KMS-11 (cell line): ENCODE results near the gene DNAJB2.

Experiments
- H2AFZ ChIP-seq: fragments of 200-600 bp; sonication (generic); 2 replicates; pipeline ENCODE4 v1.6.1; 2016; ENCODE audit warnings: antibody characterized with exemption, mixed run types, low read depth
- H3K27ac ChIP-seq: fragments of 200-600 bp; sonication (generic); 2 replicates; pipeline ENCODE4 v1.6.1; 2016; ENCODE audit warnings: mild to moderate bottlenecking, mixed run types
- H3K27me3 ChIP-seq: fragments of 200-600 bp; sonication (generic); 2 replicates; pipeline ENCODE4 v1.6.1; 2017; ENCODE audit warnings: mild to moderate bottlenecking, low read depth, mixed run types, moderate library complexity; ENCODE audit not compliant: insufficient read depth
- H3K36me3 ChIP-seq: fragments of 200-600 bp; sonication (generic); 2 replicates; pipeline ENCODE4 v1.6.1; 2017; ENCODE audit warnings: mild to moderate bottlenecking, mixed run types; ENCODE audit not compliant: insufficient read depth
- H3K4me1 ChIP-seq: fragments of 200-600 bp; sonication (generic); 2 replicates; pipeline ENCODE4 v1.6.1; 2016; ENCODE audit warnings: mild to moderate bottlenecking, low read depth, mixed run types; ENCODE audit not compliant: poor library complexity, severe bottlenecking
- H3K4me2 ChIP-seq: fragments of 200-600 bp; sonication (generic); 2 replicates; pipeline ENCODE4 v1.7.0; 2016; ENCODE audit warnings: mild to moderate bottlenecking, mixed run types
- H3K4me3 ChIP-seq: fragments of 200-600 bp; sonication (generic); IDR thresholded peaks from 2 replicates; pipeline ENCODE4 v1.6.1; 2017; ENCODE audit warnings: low read depth, low read length, mixed read lengths; ENCODE audit not compliant: insufficient read depth
- H3K79me2 ChIP-seq: fragments of 200-600 bp; sonication (generic); 2 replicates; pipeline ENCODE4 v1.6.1; 2016; ENCODE audit warnings: low read depth, mixed run types; ENCODE audit not compliant: insufficient read depth
- H3K9ac ChIP-seq: fragments of 200-600 bp; sonication (generic); 2 replicates; pipeline ENCODE4 v1.6.1; 2016; ENCODE audit warnings: mild to moderate bottlenecking, mixed run types
- H4K20me1 ChIP-seq: fragments of 200-600 bp; sonication (generic); 2 replicates; pipeline ENCODE4 v1.6.1; 2016; ENCODE audit warnings: mild to moderate bottlenecking, mixed run types; ENCODE audit not compliant: insufficient read depth
- CTCF ChIP-seq: fragments of 200-600 bp; sonication (generic); conservative IDR thresholded peaks from 2 replicates; pipeline ENCODE4 v1.6.1; 2017; ENCODE audit warnings: low read depth, mild to moderate bottlenecking, antibody characterized with exemption, low read length, moderate library complexity, mixed read lengths

Gene DNAJB2

GRCh38 chr2:219251656-219252055 lies 27.5 kb upstream of the DNAJB2 start:
- Histone ChIP-seq H2AFZ (no peak overlapping the region), H3K27ac (no peak overlapping the region), H3K36me3 (no peaks in the 10 kb centered on the region), H3K4me1 (peaks cover 22% of the 10 kb centered on the region), H3K79me2 (peaks cover 6% of the 10 kb centered on the region; the same call in 1 of the 2 replicates), H4K20me1 (no peaks in the 10 kb centered on the region), H3K27me3 (peaks cover 22% of the 10 kb centered on the region; the same call in 1 of the 2 replicates), H3K4me2 (no peak overlapping the region; the same call in 1 of the 2 replicates), H3K4me3 (no peak overlapping the region), H3K9ac (no peak overlapping the region)
- TF ChIP-seq CTCF = no peak

GRCh38 chr2:219252084-219252483 lies 27.1 kb upstream of the DNAJB2 start:
- Histone ChIP-seq H3K9ac (no peak overlapping the region), H3K4me1 (peaks cover 22% of the 10 kb centered on the region), H3K4me3 (no peak overlapping the region), H4K20me1 (no peaks in the 10 kb centered on the region), H2AFZ (no peak overlapping the region), H3K36me3 (no peaks in the 10 kb centered on the region), H3K27me3 (peaks cover 22% of the 10 kb centered on the region; the same call in 1 of the 2 replicates), H3K27ac (no peak overlapping the region), H3K4me2 (peak overlapping the region; percentile 85), H3K79me2 (peaks cover 6% of the 10 kb centered on the region; the same call in 1 of the 2 replicates)
- TF ChIP-seq CTCF = no peak

- Histone ChIP-seq H3K79me2 (peaks cover 6% of the 10 kb centered on the region; the same call in 1 of the 2 replicates), H3K4me1 (peaks cover 22% of the 10 kb centered on the region), H3K27ac (peak overlapping the region; percentile 56; the same call in 1 of the 2 replicates), H3K27me3 (peaks cover 22% of the 10 kb centered on the region; the same call in 1 of the 2 replicates), H3K36me3 (no peaks in the 10 kb centered on the region), H3K4me3 (peak overlapping the region; percentile 80), H3K4me2 (peak overlapping the region; percentile 85), H3K9ac (peak overlapping the region; percentile 77; the same call in 1 of the 2 replicates), H4K20me1 (no peaks in the 10 kb centered on the region), H2AFZ (peak overlapping the region; percentile 64)
- no peak for TF ChIP-seq CTCF
Observed at GRCh38 chr2:219252570-219252899, 26.6 kb upstream of the DNAJB2 start.

- Histone ChIP-seq H3K9ac (peak within 1 kb of the TSS; percentile 77), H3K27me3 (peaks cover 22% of the 10 kb centered on the region; the same call in 1 of the 2 replicates), H3K79me2 (peaks cover 6% of the 10 kb centered on the region; the same call in 1 of the 2 replicates), H4K20me1 (no peaks in the 10 kb centered on the region), H3K4me1 (peaks cover 22% of the 10 kb centered on the region), H3K4me2 (peak within 1 kb of the TSS; percentile 85), H3K4me3 (peak within 1 kb of the TSS; percentile 80), H3K36me3 (no peaks in the 10 kb centered on the region), H3K27ac (peak within 1 kb of the TSS; percentile 56), H2AFZ (peak within 1 kb of the TSS; percentile 91)
- no peak for TF ChIP-seq CTCF
Observed at GRCh38 chr2:219252900-219253752, 26.0 kb upstream of the DNAJB2 start, which contains the start of gene TUBA4B. Gene TUBA4B (plus strand): TSS chr2:219253243. CDS start chr2:219253408, 165 bp downstream.
